Endothelial cell (in vitro differentiated cells): ENCODE results near the gene THSD4. TPM values are rescaled to one million over a fixed set of nuclear protein-coding genes. Genes with fewer than 3 reads are reported as not detected.
A peak's percentile ranks its signal among the peaks of the same experiment; 100 is the strongest.

Source experiments
- DNase-seq: peaks from one replicate; pipeline ENCODE4 v3.0.0; 2021; ENCODE audit warnings: low spot score
- H3K27ac Mint-ChIP-seq: one replicate; pipeline ENCODE4 v1.8.0; 2021; ENCODE audit warnings: mixed read lengths, inconsistent platforms; ENCODE audit not compliant: unreplicated experiment
- H3K27me3 Mint-ChIP-seq: one replicate; pipeline ENCODE4 v1.8.0; 2021; ENCODE audit warnings: mild to moderate bottlenecking, moderate library complexity, mixed read lengths, inconsistent platforms; ENCODE audit not compliant: unreplicated experiment
- H3K36me3 Mint-ChIP-seq: one replicate; pipeline ENCODE4 v1.8.0; 2021; ENCODE audit warnings: mild to moderate bottlenecking, low read depth, mixed read lengths, inconsistent platforms; ENCODE audit not compliant: unreplicated experiment
- H3K4me1 Mint-ChIP-seq: one replicate; pipeline ENCODE4 v1.8.0; 2021; ENCODE audit warnings: mild to moderate bottlenecking, mixed read lengths, inconsistent platforms; ENCODE audit not compliant: unreplicated experiment
- H3K4me3 Mint-ChIP-seq: one replicate; pipeline ENCODE4 v1.8.0; 2021; ENCODE audit warnings: mild to moderate bottlenecking, mixed read lengths, inconsistent platforms; ENCODE audit not compliant: unreplicated experiment
- H3K9me3 Mint-ChIP-seq: one replicate; pipeline ENCODE4 v1.8.0; 2021; ENCODE audit warnings: mixed read lengths, inconsistent platforms; ENCODE audit not compliant: unreplicated experiment
- CTCF ChIP-seq: fragments of 200-600 bp; sonication (generic); IDR thresholded peaks from one replicate; pipeline ENCODE4 v1.5.0; 2021; ENCODE audit warnings: antibody characterized with exemption; ENCODE audit not compliant: unreplicated experiment
- total RNA-seq: library from RNA; stranded (reverse); fragmentation: NEBNext Ultra II Directional; extraction: Animal tissue kit (Norgen Biotek cat#: 25700); gene quantifications from one replicate; pipeline ENCODE4 v1.2.1, GENCODE V29; 2021; ENCODE audit not compliant: unreplicated experiment

The THSD4 gene
- total RNA-seq, 1 donor from 2014 or later = 0.92 TPM

- Mint-ChIP-seq H3K9me3 (no peaks in the 10 kb centered on the region), H3K27ac (no peak overlapping the region), H3K27me3 (peaks cover 1% of the 10 kb centered on the region), H3K36me3 (no peaks in the 10 kb centered on the region), H3K4me1 (peaks cover 19% of the 10 kb centered on the region), H3K4me3 (peak overlapping the region; percentile 79)
- no peak for DNase-seq
- no peak for TF ChIP-seq CTCF
Measured at GRCh38 chr15:71808311-71809020, 693.2 kb downstream of the THSD4 start.

- Mint-ChIP-seq H3K27ac (no peak overlapping the region), H3K4me1 (peaks cover 19% of the 10 kb centered on the region), H3K9me3 (no peaks in the 10 kb centered on the region), H3K4me3 (no peak overlapping the region), H3K27me3 (peaks cover 1% of the 10 kb centered on the region), H3K36me3 (no peaks in the 10 kb centered on the region)
- no peak for TF ChIP-seq CTCF
- no peak for DNase-seq
Measured at GRCh38 chr15:71809346-71809745, 694.1 kb downstream of the THSD4 start.

GRCh38 chr15:71810256-71811035 lies 695.2 kb downstream of the THSD4 start, which contains the start of gene NR2E3:
Gene NR2E3 (plus strand): TSS chr15:71810554. CDS start chr15:71810744, 190 bp downstream.
- peaks cover 19% of the 10 kb centered on the region for H3K4me1 Mint-ChIP-seq
- no peaks in the 10 kb centered on the region for H3K36me3 Mint-ChIP-seq

GRCh38 chr15:71811036-71811736 lies 695.9 kb downstream of the THSD4 start:
- no peak for DNase-seq
- Mint-ChIP-seq H3K27me3 (peaks cover 1% of the 10 kb centered on the region), H3K27ac (no peak overlapping the region), H3K36me3 (no peaks in the 10 kb centered on the region), H3K4me1 (peaks cover 19% of the 10 kb centered on the region), H3K9me3 (no peaks in the 10 kb centered on the region), H3K4me3 (no peak overlapping the region)
- no peak for TF ChIP-seq CTCF

More at GRCh38 chr15:71810256-71811035, 695.2 kb downstream of the THSD4 start, which contains the start of gene NR2E3:
- Mint-ChIP-seq H3K9me3 (no peaks in the 10 kb centered on the region), H3K4me3 (no peak within 1 kb of the TSS), H3K27ac (no peak within 1 kb of the TSS), H3K27me3 (peaks cover 1% of the 10 kb centered on the region)
- no peak for TF ChIP-seq CTCF
- no peak for DNase-seq
